Gastrocnemius medialis (tissue), 4 donors: ENCODE measurements around the gene STRBP. TPM values are rescaled to one million over a fixed set of nuclear protein-coding genes. Genes with fewer than 3 reads are reported as not detected.
A peak's percentile ranks its signal among the peaks of the same experiment; 100 is the strongest.

ENCODE experiments used
- ATAC-seq, 2 donors: fragments of 150-250 bp; one replicate each; pipeline ENCODE4 v1.9.1; 2016
- DNase-seq, 2 donors: peaks; one replicate each; pipeline ENCODE4 v3.0.0-alpha.2; 2019
- H3K27ac ChIP-seq, 4 donors: fragments of 200-600 bp; sonication (generic); 1 replicate in 1 of 4; 2 replicates in 3 of 4; pipeline ENCODE4 v1.5.1; 2016 to 2018; ENCODE audit warnings: mild to moderate bottlenecking in 2 of 4, moderate library complexity in 1 of 4
- H3K27me3 ChIP-seq, 3 donors: fragments of 200-600 bp; sonication (generic) in 2 of 3; 1 replicate in 1 of 3; 2 replicates in 2 of 3; pipeline versions ENCODE4 v1.5.1 to v1.6.0; 2016 to 2019; ENCODE audit warnings: mild to moderate bottlenecking in 1 of 3, moderate library complexity in 1 of 3
- H3K36me3 ChIP-seq, 2 donors: fragments of 200-600 bp; sonication (generic) in 1 of 2; one replicate each; pipeline ENCODE4 v1.5.1; 2017 to 2018
- H3K4me1 ChIP-seq, 2 donors: fragments of 200-600 bp; sonication (generic) in 1 of 2; one replicate each; pipeline ENCODE4 v1.5.1; 2016 to 2017; ENCODE audit warnings: mild to moderate bottlenecking in 2 of 2
- H3K4me3 ChIP-seq, 4 donors: fragments of 200-600 bp; sonication (generic) in 3 of 4; 1 replicate in 1 of 4; 2 replicates in 3 of 4; pipeline ENCODE4 v1.5.1; 2016 to 2019; ENCODE audit warnings: mild to moderate bottlenecking in 2 of 4
- H3K9me3 ChIP-seq, 3 donors: fragments of 200-600 bp; sonication (generic) in 2 of 3; 1 replicate in 1 of 3; 2 replicates in 2 of 3; pipeline ENCODE4 v1.5.1; 2016 to 2019
- POLR2A ChIP-seq, 2 donors: fragments of 450-650 bp; IDR thresholded peaks; one replicate each; pipeline ENCODE4 v1.6.1; 2017; ENCODE audit warnings: antibody characterized with exemption in 2 of 2, mild to moderate bottlenecking in 2 of 2, moderate library complexity in 2 of 2
- in situ Hi-C, 4 donors: fragments of 200-750 bp; cut with MboI; loops; one replicate each; pipeline versions ENCODE4 v1.15.0 to v1.8.0; 2017; ENCODE audit warnings: low sequenced_read_pairs in 4 of 4
- intact Hi-C: fragments of 100-400 bp; cut with DNase I; formaldehyde crosslinking; loops from one replicate; pipeline ENCODE4 v1.15.1; 2023; ENCODE audit warnings: low total_unique reads
- total RNA-seq, 4 donors: library from RNA; depleted of rRNA; stranded (reverse); fragments of >200 nt; gene quantifications; one replicate each; pipeline versions ENCODE4 v1.1.0 to v1.2.3, GENCODE V29; 2016
- TF ChIP-seq, protein P1 (sequence below), 5 experiments: fragments of 450-650 bp in 3 of 5; fragments of 200-600 bp in 2 of 5; sonication (generic) in 2 of 5; IDR thresholded peaks in 4 of 5; conservative IDR thresholded peaks in 1 of 5; 1 replicate in 4 of 5; 2 replicates in 1 of 5; pipeline ENCODE4 v1.5.1; 2016 to 2019; ENCODE audit warnings: antibody characterized with exemption in 5 of 5, mild to moderate bottlenecking in 3 of 5, moderate library complexity in 3 of 5

The STRBP gene
- total RNA-seq, 4 donors from 2014 or later = 5.0 to 25.0 (median 13.2) TPM

GRCh38 chr9:123239726-123240125, 28.7 kb downstream of the STRBP start:
- no peak for TF ChIP-seq POLR2A (IDR thresholded peaks at IDR 0.05)
- TF ChIP-seq, protein P1, sequence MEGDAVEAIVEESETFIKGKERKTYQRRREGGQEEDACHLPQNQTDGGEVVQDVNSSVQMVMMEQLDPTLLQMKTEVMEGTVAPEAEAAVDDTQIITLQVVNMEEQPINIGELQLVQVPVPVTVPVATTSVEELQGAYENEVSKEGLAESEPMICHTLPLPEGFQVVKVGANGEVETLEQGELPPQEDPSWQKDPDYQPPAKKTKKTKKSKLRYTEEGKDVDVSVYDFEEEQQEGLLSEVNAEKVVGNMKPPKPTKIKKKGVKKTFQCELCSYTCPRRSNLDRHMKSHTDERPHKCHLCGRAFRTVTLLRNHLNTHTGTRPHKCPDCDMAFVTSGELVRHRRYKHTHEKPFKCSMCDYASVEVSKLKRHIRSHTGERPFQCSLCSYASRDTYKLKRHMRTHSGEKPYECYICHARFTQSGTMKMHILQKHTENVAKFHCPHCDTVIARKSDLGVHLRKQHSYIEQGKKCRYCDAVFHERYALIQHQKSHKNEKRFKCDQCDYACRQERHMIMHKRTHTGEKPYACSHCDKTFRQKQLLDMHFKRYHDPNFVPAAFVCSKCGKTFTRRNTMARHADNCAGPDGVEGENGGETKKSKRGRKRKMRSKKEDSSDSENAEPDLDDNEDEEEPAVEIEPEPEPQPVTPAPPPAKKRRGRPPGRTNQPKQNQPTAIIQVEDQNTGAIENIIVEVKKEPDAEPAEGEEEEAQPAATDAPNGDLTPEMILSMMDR (IDR thresholded peaks at IDR 0.05 in 4 of 5, conservative IDR thresholded peaks at IDR 0.05 in 1 of 5) = no peak
- intact Hi-C loops (no loop called here), in situ Hi-C loops (no loop called here)
- DNase-seq (no peak), ATAC-seq (no peak)
- no peak overlapping the region for H3K4me3 ChIP-seq
- no peak overlapping the region for H3K27ac ChIP-seq
- no peaks in the 10 kb centered on the region for H3K27me3 ChIP-seq
- H3K36me3 ChIP-seq = no peaks in the 10 kb centered on the region
- H3K4me1 ChIP-seq = peaks cover 4 to 23% of the 10 kb centered on the region in 2 donors
- no peaks in the 10 kb centered on the region for H3K9me3 ChIP-seq

DNA sequence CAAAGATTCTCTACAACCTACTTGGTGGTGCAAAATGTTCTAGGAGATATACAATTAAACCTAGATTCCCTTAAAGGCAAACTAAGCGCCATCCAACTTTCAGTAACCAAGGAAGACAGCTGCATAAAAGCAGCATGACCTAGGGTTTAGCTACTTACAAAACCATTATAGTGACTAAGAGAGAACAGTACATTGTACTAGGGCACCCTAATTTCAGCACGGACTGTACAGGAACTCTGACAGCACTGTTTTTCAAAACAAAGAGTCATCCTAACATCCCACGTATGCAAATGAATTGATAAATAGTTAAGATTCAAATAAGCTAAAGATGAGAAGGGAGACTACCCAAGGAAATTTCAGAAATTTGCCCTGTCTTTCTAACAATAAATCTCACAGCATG, 30.0 kb downstream of the STRBP start:
- H3K27ac ChIP-seq = peak overlapping the region in 1 of 4 donors; percentile 67
- intact Hi-C loops (no loop called here), in situ Hi-C loops (no loop called here)
- ATAC-seq (peak; percentile 61 to 81), DNase-seq (peak in 1 of 2 donors; percentile 2)
- no peaks in the 10 kb centered on the region for H3K36me3 ChIP-seq
- H3K4me1 ChIP-seq = peaks cover 4 to 13% of the 10 kb centered on the region in 2 donors
- no peaks in the 10 kb centered on the region for H3K27me3 ChIP-seq
- TF ChIP-seq POLR2A (IDR thresholded peaks at IDR 0.05) = no peak
- TF ChIP-seq, protein P1 (IDR thresholded peaks at IDR 0.05 in 4 of 5, conservative IDR thresholded peaks at IDR 0.05 in 1 of 5) = no peak
- no peaks in the 10 kb centered on the region for H3K9me3 ChIP-seq
- no peak overlapping the region for H3K4me3 ChIP-seq

- peak; percentile 51 to 59 for ATAC-seq
- Histone ChIP-seq H3K4me3 (no peak overlapping the region), H3K27me3 (no peaks in the 10 kb centered on the region), H3K27ac (peak overlapping the region in 1 of 4 donors; percentile 67), H3K4me1 (peaks cover 4 to 13% of the 10 kb centered on the region in 2 donors), H3K9me3 (no peaks in the 10 kb centered on the region), H3K36me3 (no peaks in the 10 kb centered on the region)
- intact Hi-C loops (no loop called here), in situ Hi-C loops (no loop called here)
- DNase-seq = no peak
- TF ChIP-seq POLR2A (IDR thresholded peaks at IDR 0.05) = no peak
- TF ChIP-seq, protein P1 (IDR thresholded peaks at IDR 0.05 in 4 of 5, conservative IDR thresholded peaks at IDR 0.05 in 1 of 5) = no peak
These were observed 31.2 kb downstream of the STRBP start for GRCh38 chr9:123237220-123237619.

DNA sequence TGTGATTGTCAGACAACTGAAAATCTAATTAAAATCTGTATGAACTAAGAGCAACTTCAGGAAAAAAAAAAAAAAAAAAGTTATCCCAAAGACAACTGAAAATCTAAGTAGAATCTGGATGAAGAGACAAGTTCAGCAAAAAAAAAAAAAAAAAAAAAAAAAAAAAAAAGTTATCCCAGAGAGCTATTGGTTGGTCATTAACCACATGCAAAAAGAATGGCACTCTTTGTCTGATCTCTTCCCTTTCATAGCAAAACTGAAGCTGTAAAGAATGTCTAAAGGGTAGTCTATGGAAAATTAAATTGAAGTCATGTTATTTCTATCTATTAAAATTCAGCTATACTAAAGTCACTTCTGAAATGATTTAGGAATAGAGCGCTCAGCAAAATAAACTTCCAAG, 32.9 kb downstream of the STRBP start:
- Histone ChIP-seq H3K27me3 (no peaks in the 10 kb centered on the region), H3K4me1 (peaks cover 4 to 13% of the 10 kb centered on the region in 2 donors), H3K4me3 (no peak overlapping the region), H3K36me3 (no peaks in the 10 kb centered on the region), H3K27ac (no peak overlapping the region), H3K9me3 (no peaks in the 10 kb centered on the region)
- no peak for DNase-seq
- in situ Hi-C loops = no loop called here
- intact Hi-C loops = no loop called here
- no peak for ATAC-seq
- no peak for TF ChIP-seq POLR2A (IDR thresholded peaks at IDR 0.05)
- TF ChIP-seq, protein P1 (IDR thresholded peaks at IDR 0.05 in 4 of 5, conservative IDR thresholded peaks at IDR 0.05 in 1 of 5) = no peak

DNA sequence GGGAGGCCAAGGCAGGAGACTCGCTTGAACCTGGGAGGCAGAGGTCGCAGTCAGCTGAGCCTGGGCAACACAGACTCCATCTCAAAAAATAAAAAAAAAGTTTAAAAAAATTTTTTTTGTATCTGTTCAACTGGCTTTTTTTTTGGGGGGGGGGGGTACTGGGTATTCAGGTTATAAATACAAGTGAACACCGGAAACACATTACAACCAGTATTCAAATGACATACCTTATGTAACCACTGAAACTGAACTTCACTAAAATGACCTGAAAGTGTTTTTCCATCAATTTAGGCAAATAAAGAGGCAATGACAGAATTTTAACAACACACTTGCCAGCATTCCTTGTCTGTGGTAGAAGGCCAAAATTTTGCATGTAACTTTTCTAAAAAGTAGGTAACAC, 33.5 kb downstream of the STRBP start:
- ATAC-seq (no peak), DNase-seq (no peak)
- H3K27me3 ChIP-seq = no peaks in the 10 kb centered on the region
- no peak overlapping the region for H3K4me3 ChIP-seq
- H3K36me3 ChIP-seq = no peaks in the 10 kb centered on the region
- H3K4me1 ChIP-seq = peaks cover 4 to 17% of the 10 kb centered on the region in 2 donors
- no peak overlapping the region for H3K27ac ChIP-seq
- TF ChIP-seq POLR2A (IDR thresholded peaks at IDR 0.05) = no peak
- TF ChIP-seq, protein P1 (IDR thresholded peaks at IDR 0.05 in 4 of 5, conservative IDR thresholded peaks at IDR 0.05 in 1 of 5) = no peak
- intact Hi-C loops = no loop called here
- in situ Hi-C loops = no loop called here
- no peaks in the 10 kb centered on the region for H3K9me3 ChIP-seq
